Colonic mucosa (tissue), 4 donors: ENCODE data around the gene LAMA1. TPM values are rescaled to one million over a fixed set of nuclear protein-coding genes. Genes with fewer than 3 reads are reported as not detected.

Experiments
- DNase-seq: peaks from one replicate; pipeline ENCODE4 v3.0.0-alpha.2; 2020
- H3K27ac ChIP-seq: fragments of 200-600 bp; one replicate; pipeline ENCODE4 v1.8.0; 2021
- H3K27me3 ChIP-seq: fragments of 200-600 bp; one replicate; pipeline ENCODE4 v1.8.0; 2021
- H3K36me3 ChIP-seq: fragments of 200-600 bp; one replicate; pipeline ENCODE4 v1.8.0; 2021
- H3K4me1 ChIP-seq: fragments of 200-600 bp; one replicate; pipeline ENCODE4 v1.8.0; 2021; ENCODE audit warnings: mild to moderate bottlenecking
- H3K4me3 ChIP-seq: fragments of 200-600 bp; one replicate; pipeline ENCODE4 v1.8.0; 2021
- H3K9ac ChIP-seq, 2 donors: one replicate each; pipeline ENCODE4 v1.7.0; 2013; ENCODE audit warnings: control low read depth in 2 of 2, low read depth in 2 of 2, low read length in 2 of 2
- H3K9me3 ChIP-seq: fragments of 200-600 bp; one replicate; pipeline ENCODE4 v1.8.0; 2021
- CTCF ChIP-seq: fragments of 200-600 bp; IDR thresholded peaks from one replicate; pipeline ENCODE4 v1.8.0; 2022; ENCODE audit warnings: antibody characterized with exemption, mild to moderate bottlenecking
- intact Hi-C: fragments of 100-400 bp; cut with DNase I; formaldehyde crosslinking; loops from one replicate; pipeline ENCODE4 v1.14.1; 2022
- total RNA-seq, 2 donors: library from RNA; stranded (reverse); fragmentation: NEBNext Ultra II Directional in 1 of 2; extraction: Animal tissue kit (Norgen Biotek cat#: 25700) in 1 of 2; gene quantifications; one replicate each; pipeline ENCODE4 v1.2.1, GENCODE V29; 2021
- donor health status: healthy.
- donor health status: DM: no; HTN: no; CAD: no.
- donor health status: DM: no; HTN: no; CAD: no.

The LAMA1 gene
- total RNA-seq, 2 donors from 2014 or later = 7.7 to 24.2 TPM

- no peak for DNase-seq
- no peak overlapping the region for H3K4me3 ChIP-seq
- no peak for TF ChIP-seq CTCF
- no peaks in the 10 kb centered on the region for H3K27me3 ChIP-seq
- no peaks in the 10 kb centered on the region for H3K4me1 ChIP-seq
- H3K9ac ChIP-seq = no peak overlapping the region
- no peaks in the 10 kb centered on the region for H3K9me3 ChIP-seq
- intact Hi-C loops = no loop called here
- no peaks in the 10 kb centered on the region for H3K36me3 ChIP-seq
- no peak overlapping the region for H3K27ac ChIP-seq
These were observed 53.3 kb downstream of the LAMA1 start for GRCh38 chr18:7064346-7064745.

- Histone ChIP-seq H3K9me3 (no peaks in the 10 kb centered on the region), H3K27ac (no peak overlapping the region), H3K36me3 (no peaks in the 10 kb centered on the region), H3K4me1 (no peaks in the 10 kb centered on the region), H3K9ac (no peak overlapping the region), H3K4me3 (no peak overlapping the region), H3K27me3 (no peaks in the 10 kb centered on the region)
- intact Hi-C loops = no loop called here
- no peak for TF ChIP-seq CTCF
- DNase-seq = no peak
These were observed 54.8 kb downstream of the LAMA1 start for GRCh38 chr18:7062811-7063210.

GRCh38 chr18:7062236-7062635 lies 55.4 kb downstream of the LAMA1 start:
- no peaks in the 10 kb centered on the region for H3K9me3 ChIP-seq
- intact Hi-C loops = no loop called here
- no peak for TF ChIP-seq CTCF
- no peak overlapping the region for H3K4me3 ChIP-seq
- H3K36me3 ChIP-seq = no peaks in the 10 kb centered on the region
- no peaks in the 10 kb centered on the region for H3K27me3 ChIP-seq
- no peak overlapping the region for H3K27ac ChIP-seq
- H3K9ac ChIP-seq = no peak overlapping the region
- H3K4me1 ChIP-seq = no peaks in the 10 kb centered on the region
- DNase-seq = no peak

GRCh38 chr18:7059276-7059675 lies 58.3 kb downstream of the LAMA1 start:
- TF ChIP-seq CTCF = no peak
- H3K9ac ChIP-seq = no peak overlapping the region

GRCh38 chr18:7056026-7056425 lies 61.6 kb downstream of the LAMA1 start:
- Histone ChIP-seq H3K36me3 (no peaks in the 10 kb centered on the region), H3K9ac (no peak overlapping the region), H3K4me1 (no peaks in the 10 kb centered on the region), H3K4me3 (no peak overlapping the region), H3K9me3 (no peaks in the 10 kb centered on the region), H3K27ac (no peak overlapping the region), H3K27me3 (no peaks in the 10 kb centered on the region)
- no peak for DNase-seq
- intact Hi-C loops = no loop called here
- no peak for TF ChIP-seq CTCF

More at GRCh38 chr18:7059276-7059675, 58.3 kb downstream of the LAMA1 start:
- no peak overlapping the region for H3K27ac ChIP-seq
- no peaks in the 10 kb centered on the region for H3K27me3 ChIP-seq
- no peaks in the 10 kb centered on the region for H3K36me3 ChIP-seq
- H3K4me1 ChIP-seq = no peaks in the 10 kb centered on the region
- no peak overlapping the region for H3K4me3 ChIP-seq
- H3K9me3 ChIP-seq = no peaks in the 10 kb centered on the region
- intact Hi-C loops = no loop called here
- DNase-seq = no peak

- no peak overlapping the region for H3K4me3 ChIP-seq
- TF ChIP-seq CTCF = no peak
- H3K27ac ChIP-seq = no peak overlapping the region
- H3K9me3 ChIP-seq = no peaks in the 10 kb centered on the region
- intact Hi-C loops = no loop called here
- no peaks in the 10 kb centered on the region for H3K4me1 ChIP-seq
- DNase-seq = no peak
- H3K27me3 ChIP-seq = no peaks in the 10 kb centered on the region
- no peaks in the 10 kb centered on the region for H3K36me3 ChIP-seq
- H3K9ac ChIP-seq = no peak overlapping the region
These were observed 67.6 kb downstream of the LAMA1 start for GRCh38 chr18:7049951-7050350.
